NCI-H1048 (cell line): ENCODE measurements around the gene ACVR1.
"Not testable (repeated sequence)": the region's sequence is repeated elsewhere in the genome, so short reads cannot be mapped to it uniquely, and the experiment has no call there.

Experiments used
- DNase-seq: peaks from one replicate; lab custom pipeline; 2025; lab: John Stamatoyannopoulos, UW

The ACVR1 gene

GRCh38 chr2:157756447-157756846 lies 119.7 kb downstream of the ACVR1 start:
- not testable (repeated sequence) for DNase-seq

- no peak for DNase-seq
Observed at GRCh38 chr2:157751462-157752058, 124.6 kb downstream of the ACVR1 start.

- no peak for DNase-seq
Observed at GRCh38 chr2:157749684-157750083, 126.4 kb downstream of the ACVR1 start.

- no peak for DNase-seq
Observed at GRCh38 chr2:157748371-157749142, 127.6 kb downstream of the ACVR1 start.

DNA sequence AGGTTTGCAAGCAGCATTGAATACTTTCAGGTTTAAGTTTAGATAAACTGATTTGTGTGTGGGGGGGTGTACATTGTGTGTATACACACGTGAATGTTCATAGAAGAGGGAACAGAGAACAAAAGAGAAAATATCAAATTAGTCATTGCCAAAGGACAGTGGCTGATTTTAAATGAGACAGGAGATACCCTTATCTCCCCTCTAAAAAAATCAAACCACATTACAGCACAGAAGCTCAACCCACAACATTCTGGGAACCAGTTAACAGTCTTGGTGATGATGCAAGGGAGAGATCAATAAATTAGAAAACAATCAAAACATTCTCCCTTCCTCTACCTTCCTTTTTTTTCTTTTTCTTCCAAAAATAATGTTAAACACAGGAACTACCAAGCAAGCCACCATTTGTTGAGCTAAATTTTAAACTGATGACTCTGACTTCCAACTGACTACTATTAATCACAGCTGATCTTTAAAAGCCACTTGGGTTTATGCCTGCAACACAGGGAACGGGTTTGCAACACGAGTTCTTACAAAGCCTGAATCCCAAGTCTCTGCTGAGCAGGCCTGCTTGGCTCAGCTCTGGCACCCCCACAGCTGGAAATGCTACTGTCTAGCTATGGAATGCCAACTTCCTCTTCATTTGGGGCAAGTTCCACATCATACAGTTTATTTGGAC lies 128.3 kb downstream of the ACVR1 start:
- DNase-seq: no peak

- DNase-seq: no peak
Observed at GRCh38 chr2:157747280-157747679, 128.8 kb downstream of the ACVR1 start.

DNA sequence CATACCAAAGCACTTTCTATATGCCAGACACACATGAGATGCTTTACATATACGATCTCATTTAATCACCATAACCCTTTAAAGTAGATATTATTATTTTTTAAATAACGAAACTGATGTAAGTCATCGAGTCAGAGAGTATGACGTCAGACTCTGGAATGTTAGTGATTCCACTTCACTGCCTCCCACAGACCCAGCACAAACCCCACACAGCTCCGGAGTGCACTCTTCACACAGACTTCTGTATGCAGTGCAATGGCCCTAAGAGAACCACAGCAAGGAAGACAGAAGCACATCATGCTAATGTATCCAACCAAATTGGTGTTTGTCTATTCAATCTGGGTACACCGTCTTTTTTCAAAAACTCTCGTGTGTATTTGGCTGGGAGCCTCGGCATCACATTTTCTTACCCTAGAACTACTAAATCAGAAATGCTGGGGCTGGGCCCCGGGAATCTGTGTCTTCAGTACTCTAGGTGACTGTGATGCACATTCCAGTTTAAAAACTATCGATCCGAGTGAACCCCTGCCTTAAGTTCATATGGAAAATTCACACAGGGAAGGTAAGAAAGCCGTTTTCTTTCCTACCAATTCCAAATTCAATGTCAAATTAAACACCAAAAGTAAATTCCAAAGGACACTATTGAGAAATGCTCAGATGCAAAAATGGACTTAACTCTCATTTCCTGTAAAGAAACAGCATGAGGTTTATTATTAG lies 129.7 kb downstream of the ACVR1 start:
- DNase-seq: no peak

DNA sequence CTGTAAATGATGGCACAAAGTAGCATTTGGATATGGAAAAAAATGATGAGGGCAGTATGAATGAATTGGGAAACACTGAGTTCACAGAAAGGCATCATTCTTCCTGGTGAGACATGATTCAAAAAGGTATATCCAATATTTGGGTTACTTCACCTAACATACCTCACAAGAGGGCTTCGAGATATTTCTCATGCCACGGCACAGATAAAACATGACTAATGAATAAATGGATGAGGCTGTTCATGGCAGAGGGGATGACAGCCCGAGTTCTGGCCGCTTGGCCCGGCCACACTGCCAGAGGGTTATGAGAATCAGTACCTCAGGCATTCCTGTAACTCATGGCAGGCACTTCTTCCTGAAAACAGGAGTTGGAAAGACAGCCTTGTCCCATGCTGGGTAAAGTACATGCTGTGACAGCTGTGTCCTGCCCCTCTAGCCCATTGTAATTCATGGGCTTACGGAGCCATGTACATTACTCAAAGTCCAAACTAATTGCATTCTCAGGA lies 131.5 kb downstream of the ACVR1 start:
- DNase-seq: no peak

DNA sequence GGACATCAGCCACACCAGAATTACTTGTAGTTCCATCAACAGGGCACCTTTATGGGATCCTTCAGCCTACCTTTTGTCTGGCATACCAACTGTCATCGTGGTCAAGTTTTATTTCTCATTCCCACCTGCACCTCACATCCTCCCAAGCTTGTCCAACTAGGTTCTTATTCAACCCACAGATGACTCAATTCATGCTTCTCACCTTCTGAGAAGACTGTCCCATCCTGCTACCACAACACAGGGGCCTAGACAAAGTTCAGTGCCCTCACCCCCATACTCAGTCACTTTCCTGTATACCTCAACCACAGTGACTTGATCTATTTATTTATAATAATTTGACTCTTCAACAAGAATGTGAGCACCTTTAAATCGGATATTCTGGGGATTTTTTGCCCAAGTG lies 133.1 kb downstream of the ACVR1 start:
- DNase-seq: no peak

DNA sequence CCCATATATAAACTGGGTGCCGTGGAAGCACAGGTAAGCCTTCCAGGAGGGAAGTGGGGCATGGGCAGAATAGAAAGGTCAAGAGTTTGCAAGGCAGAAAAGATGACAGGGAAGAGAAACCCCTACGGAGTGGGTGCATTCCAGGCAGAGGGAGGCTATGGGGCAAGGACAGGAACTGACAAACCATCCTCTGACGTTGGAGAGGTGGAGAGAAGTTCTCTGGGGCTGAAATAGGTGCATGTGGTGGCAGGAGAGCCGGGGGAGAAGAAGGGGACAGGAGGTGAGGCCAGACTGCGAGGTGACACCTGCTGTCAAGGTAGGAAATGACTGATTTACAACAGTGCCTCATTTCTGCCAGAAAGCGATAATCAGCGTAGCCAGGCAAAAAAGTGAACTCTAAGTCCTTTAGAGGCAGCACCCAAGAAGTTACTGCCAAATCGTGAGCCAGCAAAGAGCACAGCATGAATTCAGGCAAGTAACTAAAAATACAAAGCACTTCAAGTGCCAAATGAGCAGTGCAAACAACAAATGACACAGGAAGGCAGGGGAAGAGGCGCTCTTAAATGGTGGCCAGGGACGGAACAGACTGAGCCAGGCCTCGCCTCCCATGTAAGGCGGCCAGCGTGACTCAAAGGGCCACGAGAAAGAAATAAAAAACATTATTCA lies 134.2 kb downstream of the ACVR1 start:
- no peak for DNase-seq

- DNase-seq: no peak
Observed at GRCh38 chr2:157737656-157738055, 138.5 kb downstream of the ACVR1 start.

GRCh38 chr2:157735532-157735931 lies 140.6 kb downstream of the ACVR1 start:
- DNase-seq: no peak

DNA sequence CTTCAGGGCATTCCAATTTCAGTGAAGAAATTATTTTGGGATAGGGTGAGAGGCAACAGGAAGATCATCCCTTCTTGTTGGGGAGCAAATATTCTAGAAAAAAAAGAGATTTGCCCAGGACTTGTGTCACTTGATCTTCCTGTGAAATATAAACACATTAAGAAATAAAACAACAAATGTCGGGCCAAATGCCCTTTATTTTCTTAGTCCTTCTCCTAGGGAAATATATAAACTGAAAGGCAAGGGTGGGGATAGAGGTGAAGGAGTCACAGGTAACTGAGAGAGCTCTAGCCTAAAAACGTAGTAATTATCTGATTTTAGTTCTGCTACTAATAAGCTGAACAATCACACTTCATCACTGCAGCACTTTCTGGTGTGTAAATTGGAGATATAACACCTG lies 142.9 kb downstream of the ACVR1 start:
- no peak for DNase-seq

DNA sequence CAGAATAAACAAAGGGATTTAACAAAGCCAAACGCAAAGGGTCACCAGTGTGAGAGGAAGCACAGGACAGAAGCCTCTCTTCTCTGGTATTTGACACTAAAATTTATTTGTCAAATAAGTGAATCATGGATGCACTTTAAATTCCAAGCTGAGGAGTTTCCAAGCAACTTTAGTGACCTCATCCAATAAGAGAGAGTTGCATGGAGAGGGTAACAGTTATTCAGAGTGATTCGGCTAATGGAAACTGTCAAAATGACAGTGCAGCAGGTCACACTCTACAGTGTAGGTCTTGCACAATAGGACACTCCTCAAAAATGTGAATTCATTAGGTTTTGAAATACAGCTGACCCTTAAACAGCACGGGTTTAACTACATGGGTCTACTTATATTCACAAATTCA lies 143.5 kb downstream of the ACVR1 start:
- DNase-seq: no peak

GRCh38 chr2:157727693-157728092 lies 148.4 kb downstream of the ACVR1 start:
- no peak for DNase-seq

GRCh38 chr2:157726946-157727345 lies 149.2 kb downstream of the ACVR1 start:
- DNase-seq: no peak

GRCh38 chr2:157725846-157726245 lies 150.3 kb downstream of the ACVR1 start:
- no peak for DNase-seq

GRCh38 chr2:157722580-157723234 lies 153.4 kb downstream of the ACVR1 start:
- no peak for DNase-seq

- DNase-seq: no peak
Observed at GRCh38 chr2:157720504-157720903, 155.6 kb downstream of the ACVR1 start.

- not testable (repeated sequence) for DNase-seq
Observed at GRCh38 chr2:157704653-157705052, 171.5 kb downstream of the ACVR1 start.

GRCh38 chr2:157704148-157704547 lies 172.0 kb downstream of the ACVR1 start:
- DNase-seq: not testable (repeated sequence)
